HUES6 (cell line): ENCODE results near the gene SIDT2.
"Not testable (repeated sequence)": the region's sequence is repeated elsewhere in the genome, so short reads cannot be mapped to it uniquely, and the experiment has no call there.

Experiments used
- H3K27ac ChIP-seq: 2 replicates; pipeline ENCODE4 v1.7.0; 2013; ENCODE audit warnings: low read depth, mild to moderate bottlenecking, low read length, inconsistent platforms
- H3K27me3 ChIP-seq: 2 replicates; pipeline ENCODE4 v1.6.1; 2013; ENCODE audit warnings: low read length; ENCODE audit not compliant: control insufficient read depth, insufficient read depth
- H3K36me3 ChIP-seq: 2 replicates; pipeline ENCODE4 v1.6.1; 2013; ENCODE audit warnings: low read length; ENCODE audit not compliant: control insufficient read depth, insufficient read depth
- H3K4me1 ChIP-seq: 2 replicates; pipeline ENCODE4 v1.6.1; 2013; ENCODE audit warnings: low read length; ENCODE audit not compliant: control insufficient read depth, insufficient read depth
- H3K4me3 ChIP-seq: 2 replicates; pipeline ENCODE4 v1.5.1; 2013; ENCODE audit warnings: low read depth, low read length
- H3K9ac ChIP-seq: one replicate; pipeline ENCODE4 v1.6.1; 2013; ENCODE audit warnings: mild to moderate bottlenecking, low read length
- H3K9me3 ChIP-seq: 2 replicates; pipeline ENCODE4 v1.6.1; 2013; ENCODE audit warnings: low read depth, low read length; ENCODE audit not compliant: control insufficient read depth, insufficient read depth

The SIDT2 gene

DNA sequence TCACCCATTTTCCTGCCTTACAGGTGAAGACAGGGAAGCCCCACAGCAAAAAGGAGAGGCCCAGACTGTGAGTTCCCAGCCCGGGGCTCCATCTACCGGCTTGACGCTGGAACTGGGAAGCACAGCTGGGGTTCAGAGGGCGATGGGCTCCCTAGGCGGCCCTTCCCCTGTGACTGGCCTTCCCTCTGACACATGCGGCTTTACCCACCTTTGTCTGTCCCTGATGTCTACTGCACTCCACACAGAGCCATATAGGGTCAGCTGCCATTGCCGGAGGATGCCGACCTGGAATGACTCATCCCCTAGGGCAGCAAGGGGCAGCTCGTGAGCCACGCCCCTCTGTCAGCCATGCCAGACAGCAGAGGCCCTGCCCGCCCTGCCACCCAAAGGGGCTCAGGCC, 28.3 kb downstream of the SIDT2 start:
- peaks cover 40% of the 10 kb centered on the region for H3K36me3 ChIP-seq
- not testable (repeated sequence) for H3K4me3 ChIP-seq, H3K27ac ChIP-seq, H3K9ac ChIP-seq, H3K27me3 ChIP-seq, H3K4me1 ChIP-seq, H3K9me3 ChIP-seq

DNA sequence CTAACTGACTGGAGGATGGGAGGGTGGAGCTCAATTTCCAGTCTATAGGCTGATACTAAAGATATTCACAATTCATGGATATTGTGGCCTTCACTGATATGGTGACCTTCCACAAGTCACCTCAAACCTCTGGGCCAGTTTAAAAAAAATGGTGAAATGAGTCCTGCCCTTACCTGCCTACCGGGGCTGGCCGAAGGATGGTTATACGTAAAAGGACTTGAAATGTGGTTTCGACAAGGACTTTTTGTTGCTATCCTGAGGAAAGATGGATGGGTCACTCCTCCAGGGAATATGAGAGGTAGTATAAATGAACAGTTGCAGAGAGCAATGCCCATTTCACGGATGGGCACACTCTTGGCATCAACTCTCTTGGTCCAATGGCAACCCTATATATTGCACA, 28.9 kb downstream of the SIDT2 start:
- H3K27ac ChIP-seq, H3K9ac ChIP-seq, H3K4me1 ChIP-seq, H3K9me3 ChIP-seq, H3K4me3 ChIP-seq, H3K27me3 ChIP-seq: not testable (repeated sequence)
- H3K36me3 ChIP-seq, result peaks cover 34% of the 10 kb centered on the region

DNA sequence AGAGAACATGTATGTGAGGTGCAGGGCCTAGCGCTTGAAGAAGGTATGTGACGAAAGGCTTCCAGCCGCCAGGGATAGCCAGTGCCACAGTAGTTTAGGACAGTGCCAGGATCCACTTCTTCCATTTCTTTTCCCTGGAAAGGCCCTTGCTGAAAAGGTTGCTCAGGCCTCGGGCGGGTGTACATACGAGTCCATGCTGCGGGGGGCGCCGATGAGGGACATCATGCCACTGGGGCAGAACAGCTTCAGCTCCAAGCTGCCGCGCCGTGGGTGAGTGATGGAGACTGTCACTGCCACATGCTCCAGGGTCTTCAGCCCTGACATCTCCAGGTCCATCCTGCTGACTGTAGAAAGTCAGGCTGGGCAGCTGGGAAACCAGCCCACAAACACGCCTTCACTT, 30.2 kb downstream of the SIDT2 start:
- H3K9ac ChIP-seq, H3K4me3 ChIP-seq, H3K27ac ChIP-seq, H3K9me3 ChIP-seq, H3K27me3 ChIP-seq, H3K4me1 ChIP-seq: not testable (repeated sequence)
- peaks cover 32% of the 10 kb centered on the region for H3K36me3 ChIP-seq

DNA sequence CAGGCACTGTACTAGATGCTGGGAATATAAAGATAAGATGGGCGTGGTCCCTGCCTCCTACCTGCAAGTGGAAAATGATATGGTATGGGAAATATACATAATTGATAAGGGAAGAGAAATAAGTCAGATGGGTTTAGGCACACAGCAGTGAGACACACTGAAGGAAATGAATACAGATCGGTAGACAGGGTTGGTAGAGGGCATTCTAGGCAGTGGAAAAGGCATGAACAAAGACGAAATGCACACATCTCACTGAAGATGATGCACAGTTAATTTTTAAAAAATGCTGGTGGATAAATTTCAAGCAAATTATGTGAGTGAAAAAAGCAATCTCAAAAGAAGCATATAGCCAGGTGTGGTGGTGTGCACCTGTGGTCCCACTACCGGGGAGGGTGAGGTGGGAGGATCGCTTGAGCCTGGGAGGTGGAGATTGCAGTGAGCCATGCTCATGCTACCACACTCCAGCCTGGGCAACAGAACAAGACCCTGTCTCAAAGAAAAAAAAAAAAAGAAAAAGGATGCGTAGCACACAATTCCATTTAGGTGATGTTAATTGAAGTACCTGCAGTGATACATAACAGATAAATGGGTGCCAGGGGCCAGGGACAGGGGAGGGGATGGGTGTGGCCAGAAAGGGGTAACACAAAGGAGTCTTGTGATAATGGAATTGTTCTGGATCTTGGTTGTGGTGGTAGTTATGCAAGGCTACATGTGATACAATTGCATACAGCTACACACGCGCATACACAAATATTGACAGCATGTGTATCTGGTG, 31.0 kb downstream of the SIDT2 start:
- not testable (repeated sequence) for H3K27ac ChIP-seq, H3K27me3 ChIP-seq, H3K9ac ChIP-seq, H3K4me1 ChIP-seq, H3K4me3 ChIP-seq, H3K9me3 ChIP-seq
- H3K36me3 ChIP-seq, result peaks cover 28% of the 10 kb centered on the region

DNA sequence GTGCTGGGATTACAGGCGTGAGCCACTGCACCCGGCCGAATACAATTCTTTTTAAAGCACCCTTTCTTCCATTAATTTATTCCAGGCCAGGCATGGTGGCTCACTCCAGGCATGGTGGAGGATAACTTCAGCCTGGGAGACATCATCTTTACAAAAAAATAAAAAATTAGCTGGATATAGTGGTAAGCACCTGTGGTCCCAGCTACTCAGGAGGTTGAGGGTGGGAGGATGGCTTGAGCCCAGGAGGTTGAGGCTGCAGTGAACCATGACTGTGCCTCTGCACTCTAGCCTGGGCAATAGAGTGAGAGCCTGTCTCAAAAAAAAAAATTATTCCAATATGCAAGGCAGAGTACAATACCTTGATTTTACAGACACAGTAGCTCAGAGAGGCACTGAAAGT, 32.1 kb downstream of the SIDT2 start:
- Histone ChIP-seq H3K4me1 (no peaks in the 10 kb centered on the region), H3K36me3 (peaks cover 23% of the 10 kb centered on the region), H3K4me3 (no peak overlapping the region), H3K9ac (no peak overlapping the region), H3K9me3 (no peaks in the 10 kb centered on the region), H3K27ac (no peak overlapping the region), H3K27me3 (no peaks in the 10 kb centered on the region)

DNA sequence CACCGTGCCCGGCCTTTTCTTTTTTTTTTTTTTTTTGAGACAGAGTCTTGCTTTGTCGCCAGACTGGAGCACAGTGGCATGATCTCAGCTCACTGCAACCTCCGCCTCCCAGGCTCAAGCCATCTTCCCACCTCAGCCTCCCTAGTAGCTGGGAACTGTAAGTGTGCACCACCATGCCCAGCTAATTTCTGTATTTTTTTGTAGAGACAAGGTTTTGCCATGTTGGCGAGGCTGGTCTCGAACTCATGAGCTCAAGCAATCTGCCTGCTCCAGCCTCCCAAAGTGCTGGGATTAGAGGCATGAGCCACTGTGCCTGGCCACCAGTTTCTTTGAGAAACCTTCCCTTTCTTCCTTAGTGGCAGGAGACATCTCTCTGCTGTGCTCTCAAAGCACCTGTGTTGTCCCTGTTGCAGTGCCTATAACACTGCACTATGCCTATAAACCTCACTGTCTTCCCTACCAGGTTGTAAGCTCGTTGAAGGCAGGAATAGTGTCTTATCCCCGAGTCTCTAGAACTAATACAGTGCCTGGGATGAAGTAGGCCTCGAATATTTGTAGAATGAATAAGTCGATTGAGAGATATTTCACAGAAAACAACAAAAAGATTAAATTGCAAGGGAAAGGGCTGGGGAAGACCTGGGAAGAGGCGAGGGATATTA, 34.3 kb downstream of the SIDT2 start:
- no peaks in the 10 kb centered on the region for H3K27me3 ChIP-seq
- H3K36me3 ChIP-seq, result peaks cover 38% of the 10 kb centered on the region
- H3K4me3 ChIP-seq, result no peak overlapping the region
- no peaks in the 10 kb centered on the region for H3K9me3 ChIP-seq
- no peak overlapping the region for H3K9ac ChIP-seq
- H3K27ac ChIP-seq, result no peak overlapping the region
- no peaks in the 10 kb centered on the region for H3K4me1 ChIP-seq

DNA sequence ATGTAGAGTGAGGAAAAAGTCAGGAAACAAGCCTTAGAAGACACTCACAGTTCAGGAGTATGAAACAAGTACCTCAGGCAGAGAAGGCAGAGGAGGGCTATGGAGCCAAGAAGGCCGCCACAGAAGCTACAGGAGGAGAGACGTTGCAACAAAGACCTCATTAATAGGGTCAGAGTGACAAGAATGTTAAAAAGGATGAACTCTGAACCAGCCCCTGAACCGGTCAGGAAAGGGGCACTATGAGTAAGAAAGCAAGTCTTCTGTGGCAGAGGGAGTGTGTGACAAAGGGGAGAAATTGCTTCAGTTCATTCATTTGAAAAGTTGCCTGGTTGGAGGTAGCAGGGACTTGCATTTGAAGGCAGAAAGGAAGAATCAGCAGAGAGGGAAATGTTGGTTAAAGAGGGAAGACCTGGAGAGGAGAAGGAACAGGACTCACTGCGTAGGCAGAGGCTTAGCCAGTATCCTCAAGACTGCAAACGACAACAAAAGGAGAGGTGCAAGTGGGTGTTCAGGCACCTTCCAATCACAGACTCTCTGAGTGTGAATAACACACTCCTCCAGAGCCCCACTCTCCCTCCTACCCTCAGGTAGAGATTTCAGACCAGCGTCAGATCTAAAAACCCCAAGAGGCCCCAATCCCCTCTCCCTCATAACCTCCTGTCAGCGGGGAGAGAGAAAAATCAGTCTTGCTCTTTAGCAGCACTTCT, 36.0 kb downstream of the SIDT2 start:
- Histone ChIP-seq H3K27ac (no peak overlapping the region), H3K4me1 (no peaks in the 10 kb centered on the region), H3K9ac (no peak overlapping the region), H3K27me3 (no peaks in the 10 kb centered on the region), H3K36me3 (peaks cover 54% of the 10 kb centered on the region), H3K4me3 (no peak overlapping the region), H3K9me3 (no peaks in the 10 kb centered on the region)

DNA sequence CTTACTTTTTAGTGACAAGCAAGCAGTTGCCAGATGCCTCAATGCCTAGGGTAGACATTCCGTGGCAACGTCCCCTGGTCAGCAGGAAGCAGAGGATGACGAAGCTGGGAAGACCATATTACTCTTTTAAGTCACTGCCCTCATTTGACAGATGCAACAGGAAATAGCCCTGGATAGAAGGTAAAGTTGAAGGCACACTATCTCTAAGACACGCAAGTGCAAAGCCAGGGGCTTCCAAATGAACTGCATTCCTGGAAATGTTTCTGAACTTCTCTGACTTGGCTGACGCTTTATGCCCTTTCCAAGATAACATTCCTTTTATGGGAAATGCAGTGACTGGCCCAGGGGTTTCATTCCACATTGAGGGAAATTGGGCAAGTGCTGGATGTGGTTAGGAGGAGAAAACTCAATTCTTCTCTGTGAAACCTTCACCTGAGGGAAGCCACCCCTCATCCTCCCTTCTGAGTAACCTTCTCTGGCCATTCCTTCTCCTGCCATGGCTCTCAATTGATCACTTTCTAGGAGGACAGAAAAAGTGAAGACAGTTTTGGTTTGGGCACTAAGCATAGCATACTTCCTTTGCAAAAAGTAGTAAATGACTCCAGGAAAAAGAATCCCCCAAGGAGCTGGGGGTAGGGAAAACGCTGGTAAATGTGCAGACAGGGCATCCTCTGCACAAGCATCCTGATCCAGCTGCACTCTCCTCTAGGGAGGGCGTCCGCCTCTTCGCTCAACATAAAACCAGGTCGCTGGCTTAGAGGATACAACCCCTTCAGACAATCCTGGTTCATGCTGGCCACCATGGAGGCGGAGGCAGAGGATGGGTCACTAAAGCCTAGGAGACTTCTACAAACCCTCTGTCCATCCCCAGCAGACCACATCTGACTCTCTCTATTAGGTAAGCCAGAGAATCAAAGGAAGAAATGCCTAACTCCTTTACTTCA, 38.9 kb downstream of the SIDT2 start:
- Histone ChIP-seq H3K4me1 (peaks cover 9% of the 10 kb centered on the region; the same call in 1 of the 2 replicates), H3K4me3 (no peak overlapping the region), H3K9ac (no peak overlapping the region), H3K36me3 (peaks cover 67% of the 10 kb centered on the region), H3K27me3 (no peaks in the 10 kb centered on the region), H3K9me3 (no peaks in the 10 kb centered on the region), H3K27ac (no peak overlapping the region)

DNA sequence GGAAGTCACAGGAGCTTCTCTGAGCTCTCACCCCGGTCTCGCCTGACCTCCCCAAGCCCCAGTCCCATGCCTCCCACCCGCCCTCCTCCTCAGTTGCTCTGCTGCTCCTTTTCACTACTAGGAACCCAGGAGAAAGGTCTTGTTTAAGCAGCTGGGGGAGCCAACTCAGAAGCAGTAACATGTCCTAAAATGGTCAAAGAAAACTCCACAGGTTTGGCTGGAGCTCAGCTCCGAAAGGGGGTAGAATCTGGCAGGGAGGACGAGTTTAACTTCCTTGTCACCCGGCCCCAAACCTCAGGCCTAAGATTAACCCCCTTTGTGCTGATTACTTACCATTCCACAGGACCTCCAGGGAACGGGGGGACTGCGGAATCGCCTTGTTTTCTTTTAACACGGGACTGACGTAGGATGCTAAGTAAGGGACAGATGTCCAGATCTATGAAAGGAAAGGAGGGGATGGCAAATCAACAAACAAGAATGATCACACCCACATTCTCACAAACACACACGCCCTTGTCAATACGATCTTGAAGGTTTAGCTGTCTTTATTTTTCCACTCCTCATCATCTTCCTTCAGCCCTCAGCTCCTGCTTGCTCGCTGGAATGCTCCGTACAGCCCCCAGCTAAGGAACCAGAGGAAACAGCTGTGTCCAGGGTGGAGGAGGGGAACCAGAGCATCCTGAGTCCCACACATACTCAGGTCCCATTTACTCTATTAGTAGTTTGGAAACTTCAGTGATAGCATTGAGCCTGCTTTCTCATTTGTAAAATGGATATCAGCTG, 39.8 kb downstream of the SIDT2 start:
- Histone ChIP-seq H3K36me3 (peaks cover 67% of the 10 kb centered on the region), H3K27ac (no peak overlapping the region), H3K27me3 (no peaks in the 10 kb centered on the region), H3K4me3 (no peak overlapping the region), H3K4me1 (peaks cover 9% of the 10 kb centered on the region; the same call in 1 of the 2 replicates), H3K9me3 (no peaks in the 10 kb centered on the region), H3K9ac (no peak overlapping the region)

DNA sequence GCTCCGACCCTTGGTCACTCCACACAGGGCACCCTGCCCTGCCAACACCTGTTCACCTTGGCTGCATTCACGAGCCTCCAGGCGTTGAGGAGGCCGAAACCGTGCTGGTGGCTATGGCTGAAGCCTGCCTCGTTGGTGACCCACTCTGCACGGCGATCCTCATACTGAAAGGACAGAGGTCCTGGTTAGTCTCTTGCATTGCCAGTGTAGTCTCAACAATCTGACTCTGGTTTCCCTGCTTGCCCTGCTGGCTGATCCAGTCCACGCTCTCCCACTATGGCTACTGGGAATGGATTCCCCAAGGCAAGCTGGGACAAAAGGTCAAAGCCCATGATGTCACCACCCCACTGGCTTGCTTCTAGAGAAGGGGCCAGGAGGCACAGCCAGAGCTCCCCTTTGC, 40.5 kb downstream of the SIDT2 start:
- no peak overlapping the region for H3K4me3 ChIP-seq
- no peaks in the 10 kb centered on the region for H3K9me3 ChIP-seq
- no peaks in the 10 kb centered on the region for H3K27me3 ChIP-seq
- no peak overlapping the region for H3K9ac ChIP-seq
- H3K36me3 ChIP-seq, result peaks cover 71% of the 10 kb centered on the region
- peaks cover 9% of the 10 kb centered on the region; the same call in 1 of the 2 replicates for H3K4me1 ChIP-seq
- no peak overlapping the region for H3K27ac ChIP-seq
